ENCODE measurements around the gene CDO1. TPM values are rescaled to one million over a fixed set of nuclear protein-coding genes. Genes with fewer than 3 reads are reported as not detected.

CDO1 gene
- under 1 TPM; 0.28 to 0.50 TPM for total RNA-seq

- Mint-ChIP-seq H3K27ac (no peak within 1 kb of the TSS), H3K4me1 (peaks cover 36% of the 10 kb centered on the region), H3K4me3 (peak within 1 kb of the TSS; percentile 59), H3K27me3 (peaks cover 82% of the 10 kb centered on the region), H3K36me3 (ENCODE audit: low read depth) (no peaks in the 10 kb centered on the region), H3K9me3 (no peaks in the 10 kb centered on the region)
- CTCF ChIA-PET, result interaction anchor here (0.9 to 1.1 kb wide), 2 partner anchors 11 to 181 kb away, joined by 3 read pairs; no protein-coding TSS in a partner anchor
- peak; percentile 31 for DNase-seq
- POLR2A ChIA-PET, result interaction anchor here (0.8 kb wide), 1 partner anchor 23 kb away, joined by 3 read pairs; no protein-coding TSS in a partner anchor
These were observed at the start of gene CDO1 for GRCh38 chr5:115816226-115817081. Gene CDO1 (minus strand): TSS chr5:115816659. CDS start chr5:115816397, 262 bp downstream.

DNA sequence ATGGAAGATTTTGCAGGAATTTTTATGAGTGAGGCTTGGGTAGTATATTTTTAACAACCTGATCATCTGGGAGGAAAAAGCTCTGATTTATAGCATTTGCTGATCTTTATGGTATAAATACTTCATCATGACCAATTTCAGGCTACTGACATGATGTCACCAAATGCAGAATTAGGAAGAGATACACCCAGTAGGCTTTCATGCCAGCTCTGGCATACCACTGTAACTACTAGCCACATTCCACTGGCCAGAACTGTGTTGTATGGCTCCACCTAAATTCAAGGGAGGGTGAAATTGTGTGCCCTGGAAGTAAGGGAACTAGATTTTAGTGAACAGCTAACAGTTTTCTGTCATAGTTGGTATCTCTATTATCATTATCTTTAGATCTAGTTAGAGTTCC is 42.9 kb upstream of the CDO1 start:
- ChIA-PET CTCF (no interaction called here), POLR2A (interaction anchor here (0.9 kb wide), 1 partner anchor 20 kb away, joined by 3 read pairs; no protein-coding TSS in a partner anchor)
- peaks cover 3% of the 10 kb centered on the region for H3K36me3 Mint-ChIP-seq (ENCODE audit: low read depth)
- no peak overlapping the region for H3K27ac Mint-ChIP-seq
- H3K4me1 Mint-ChIP-seq, result peaks cover 13% of the 10 kb centered on the region
- H3K4me3 Mint-ChIP-seq, result no peak overlapping the region
- no peaks in the 10 kb centered on the region for H3K27me3 Mint-ChIP-seq
- H3K9me3 Mint-ChIP-seq, result peaks cover 5% of the 10 kb centered on the region
- DNase-seq, result no peak

DNA sequence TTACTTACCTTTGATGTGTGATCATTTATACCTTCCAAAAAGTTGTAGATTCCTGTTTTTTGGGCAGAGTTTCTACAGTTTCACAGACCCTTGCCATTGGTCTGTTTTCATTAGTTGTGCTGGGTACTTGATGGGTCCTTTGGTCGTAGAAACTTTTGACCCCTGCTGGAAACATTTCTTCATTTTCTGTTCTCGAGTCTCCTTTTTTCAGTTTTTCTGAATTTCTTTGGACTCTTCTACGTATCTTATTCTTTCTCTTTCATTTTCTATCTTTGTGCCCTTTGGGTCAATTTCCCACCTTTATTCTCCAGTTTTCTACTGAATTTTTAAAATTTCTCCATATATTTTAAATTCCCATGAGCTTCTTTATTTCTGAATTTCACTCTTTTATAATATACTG is 41.9 kb upstream of the CDO1 start:
- CTCF ChIA-PET, result no interaction called here
- peaks cover 13% of the 10 kb centered on the region for H3K4me1 Mint-ChIP-seq
- H3K27ac Mint-ChIP-seq, result no peak overlapping the region
- H3K36me3 Mint-ChIP-seq (ENCODE audit: low read depth), result peaks cover 11% of the 10 kb centered on the region
- POLR2A ChIA-PET, result no interaction called here
- peak overlapping the region; percentile 21 for H3K4me3 Mint-ChIP-seq
- no peaks in the 10 kb centered on the region for H3K27me3 Mint-ChIP-seq
- H3K9me3 Mint-ChIP-seq, result peaks cover 13% of the 10 kb centered on the region
- DNase-seq, result no peak

GRCh38 chr5:115857626-115858349 is 41.3 kb upstream of the CDO1 start:
- Mint-ChIP-seq H3K4me1 (peaks cover 13% of the 10 kb centered on the region), H3K27me3 (no peaks in the 10 kb centered on the region), H3K27ac (no peak overlapping the region), H3K36me3 (ENCODE audit: low read depth) (peaks cover 15% of the 10 kb centered on the region), H3K4me3 (no peak overlapping the region), H3K9me3 (peaks cover 17% of the 10 kb centered on the region)
- POLR2A ChIA-PET, result no interaction called here
- no peak for DNase-seq
- CTCF ChIA-PET, result no interaction called here

- no peak for DNase-seq
- Mint-ChIP-seq H3K9me3 (peaks cover 14% of the 10 kb centered on the region), H3K27ac (no peak overlapping the region), H3K27me3 (no peaks in the 10 kb centered on the region), H3K4me1 (peaks cover 13% of the 10 kb centered on the region), H3K36me3 (ENCODE audit: low read depth) (peaks cover 15% of the 10 kb centered on the region), H3K4me3 (no peak overlapping the region)
- ChIA-PET POLR2A (no interaction called here), CTCF (no interaction called here)
These were observed 40.6 kb upstream of the CDO1 start for GRCh38 chr5:115857057-115857479.

- Mint-ChIP-seq H3K9me3 (peaks cover 12% of the 10 kb centered on the region), H3K27ac (no peak overlapping the region), H3K4me1 (peaks cover 13% of the 10 kb centered on the region), H3K36me3 (ENCODE audit: low read depth) (peaks cover 12% of the 10 kb centered on the region), H3K27me3 (no peaks in the 10 kb centered on the region), H3K4me3 (no peak overlapping the region)
- ChIA-PET CTCF (interaction anchor here (1.1 kb wide), 1 partner anchor 10 kb away, joined by 3 read pairs; no protein-coding TSS in a partner anchor), POLR2A (interaction anchor here (1.0 kb wide), 1 partner anchor 13 kb away, joined by 4 read pairs; no protein-coding TSS in a partner anchor)
- DNase-seq, result no peak
These were observed 39.5 kb upstream of the CDO1 start for GRCh38 chr5:115855959-115856358.

DNA sequence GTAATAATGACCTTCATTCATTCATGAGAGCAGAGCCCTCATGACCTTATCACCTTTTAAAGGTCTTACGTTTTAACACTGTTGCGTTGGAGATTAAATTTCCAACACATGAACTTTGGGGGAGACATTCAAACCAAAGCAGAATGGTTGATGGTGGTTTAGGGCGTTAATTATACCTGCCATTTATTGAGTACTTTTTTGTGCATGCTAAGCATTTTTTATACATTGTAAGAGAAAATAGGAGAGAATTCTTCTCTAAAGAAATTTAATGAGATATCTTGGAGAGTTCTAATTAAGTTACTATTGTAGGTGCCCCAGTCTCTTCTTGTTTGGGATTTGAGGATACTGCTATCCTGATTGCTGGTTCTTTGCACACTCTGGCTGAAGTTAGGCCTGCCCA is 37.7 kb upstream of the CDO1 start:
- Mint-ChIP-seq H3K27ac (no peak overlapping the region), H3K27me3 (no peaks in the 10 kb centered on the region), H3K4me3 (no peak overlapping the region), H3K36me3 (ENCODE audit: low read depth) (peaks cover 12% of the 10 kb centered on the region), H3K9me3 (peaks cover 12% of the 10 kb centered on the region), H3K4me1 (peaks cover 13% of the 10 kb centered on the region)
- no peak for DNase-seq
- ChIA-PET CTCF (no interaction called here), POLR2A (no interaction called here)

- no peaks in the 10 kb centered on the region for H3K4me1 Mint-ChIP-seq
- POLR2A ChIA-PET, result interaction anchor here (2.1 kb wide), 1 partner anchor 10 kb away, joined by 8 read pairs; the partner anchor contains the start of genes AP3S1 and ATG12
- DNase-seq, result no peak
- H3K27me3 Mint-ChIP-seq, result no peaks in the 10 kb centered on the region
- H3K36me3 Mint-ChIP-seq (ENCODE audit: low read depth), result peaks cover 12% of the 10 kb centered on the region
- CTCF ChIA-PET, result no interaction called here
- peaks cover 12% of the 10 kb centered on the region for H3K9me3 Mint-ChIP-seq
- H3K4me3 Mint-ChIP-seq, result no peak overlapping the region
- H3K27ac Mint-ChIP-seq, result no peak overlapping the region
These were observed 34.4 kb upstream of the CDO1 start for GRCh38 chr5:115850744-115851416.

DNA sequence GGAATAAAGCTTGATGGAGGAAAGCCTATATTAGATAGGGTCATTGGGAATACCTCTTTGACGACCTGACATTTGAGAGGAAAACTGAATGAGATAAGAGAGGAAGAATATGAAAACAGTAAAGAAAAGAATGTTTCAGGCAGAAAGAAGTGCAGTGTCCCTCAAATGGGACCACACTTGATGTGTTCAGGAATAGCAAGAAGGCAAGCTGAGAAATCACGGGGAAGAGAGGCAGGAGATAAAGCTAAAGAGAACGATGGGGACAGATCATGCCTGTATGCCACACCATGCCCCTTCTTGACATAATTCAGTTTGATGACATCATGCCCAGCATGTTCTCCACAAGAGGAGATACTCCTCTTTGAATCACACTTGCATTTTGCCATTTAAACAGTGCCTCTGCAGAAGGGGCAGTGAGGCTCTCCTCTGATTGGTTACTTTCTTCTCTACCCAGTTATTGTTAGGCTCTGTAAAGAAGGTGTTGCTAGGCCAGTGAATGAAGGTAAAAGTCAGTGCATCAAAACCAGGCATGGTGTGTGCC is 32.9 kb upstream of the CDO1 start:
- Mint-ChIP-seq H3K36me3 (ENCODE audit: low read depth) (peaks cover 12% of the 10 kb centered on the region), H3K9me3 (peaks cover 12% of the 10 kb centered on the region), H3K4me3 (no peak overlapping the region), H3K27me3 (no peaks in the 10 kb centered on the region), H3K4me1 (peaks cover 8% of the 10 kb centered on the region), H3K27ac (no peak overlapping the region)
- POLR2A ChIA-PET, result no interaction called here
- DNase-seq, result no peak
- CTCF ChIA-PET, result interaction anchor here (0.6 kb wide), 1 partner anchor 12 kb away, joined by 3 read pairs; no protein-coding TSS in a partner anchor

GRCh38 chr5:115847290-115847689 is 30.8 kb upstream of the CDO1 start:
- Mint-ChIP-seq H3K36me3 (ENCODE audit: low read depth) (no peaks in the 10 kb centered on the region), H3K27me3 (no peaks in the 10 kb centered on the region), H3K27ac (no peak overlapping the region), H3K9me3 (no peaks in the 10 kb centered on the region), H3K4me1 (peaks cover 25% of the 10 kb centered on the region), H3K4me3 (no peak overlapping the region)
- ChIA-PET CTCF (no interaction called here), POLR2A (no interaction called here)
- no peak for DNase-seq

- H3K36me3 Mint-ChIP-seq (ENCODE audit: low read depth), result peaks cover 6% of the 10 kb centered on the region
- H3K4me3 Mint-ChIP-seq, result no peak overlapping the region
These were observed 27.9 kb upstream of the CDO1 start for GRCh38 chr5:115844321-115844817.

DNA sequence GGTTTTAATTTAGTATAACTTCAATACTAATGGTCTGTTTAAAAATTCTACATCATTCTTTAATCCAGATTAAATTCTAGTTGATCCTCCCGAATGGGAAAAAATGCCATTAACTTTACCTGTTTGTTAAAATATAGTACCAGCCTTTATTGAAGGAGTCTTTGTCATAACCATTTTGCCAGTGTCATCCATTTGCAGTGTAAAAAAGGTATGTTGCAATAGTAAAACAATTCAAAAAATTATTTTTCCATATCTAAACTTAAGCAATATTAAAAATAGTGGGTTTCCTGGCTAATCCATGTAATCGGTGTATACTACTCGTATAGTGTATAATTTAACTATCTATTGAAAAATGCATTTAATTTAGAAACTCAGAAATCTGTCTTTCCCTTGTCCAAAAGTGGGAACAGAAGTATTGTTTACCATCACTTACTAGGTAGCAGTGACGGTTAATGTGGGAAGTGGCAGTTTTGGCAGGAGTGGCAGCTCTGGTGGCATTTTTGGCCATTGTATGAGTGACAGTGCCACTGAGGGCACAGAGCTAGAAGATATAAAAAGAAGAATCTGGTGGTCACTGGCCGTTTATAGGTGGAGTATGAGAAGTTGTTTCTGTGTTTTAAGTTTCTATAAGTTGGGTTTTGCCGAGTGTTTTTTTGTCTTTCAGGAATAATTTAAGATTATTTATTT is 27.1 kb upstream of the CDO1 start:
- CTCF ChIA-PET, result interaction anchor here (1.2 kb wide), 2 partner anchors 209 to 219 kb away, joined by 4 to 6 read pairs; partner anchors contain the start of gene TMED7

More at GRCh38 chr5:115844321-115844817, 27.9 kb upstream of the CDO1 start:
- no peak for DNase-seq
- ChIA-PET POLR2A (interaction anchor here (1.6 kb wide), 1 partner anchor 301 kb away, joined by 5 read pairs; no protein-coding TSS in a partner anchor), CTCF (interaction anchor here (1.1 kb wide), 1 partner anchor 17 kb away, joined by 3 read pairs; no protein-coding TSS in a partner anchor)
- Mint-ChIP-seq H3K4me1 (peaks cover 40% of the 10 kb centered on the region), H3K27me3 (no peaks in the 10 kb centered on the region), H3K9me3 (no peaks in the 10 kb centered on the region), H3K27ac (no peak overlapping the region)

More for the DNA sequence above, 27.1 kb upstream of the CDO1 start:
- POLR2A ChIA-PET, result interaction anchor here (1.1 to 1.6 kb wide), 5 partner anchors 9 to 300 kb away, joined by 4 to 8 read pairs (median 5); partner anchors contain the start of gene TMED7
- Mint-ChIP-seq H3K36me3 (ENCODE audit: low read depth) (peaks cover 6% of the 10 kb centered on the region), H3K27me3 (no peaks in the 10 kb centered on the region), H3K9me3 (no peaks in the 10 kb centered on the region), H3K4me3 (peak overlapping the region; percentile 88), H3K4me1 (peaks cover 48% of the 10 kb centered on the region), H3K27ac (no peak overlapping the region)
- no peak for DNase-seq

All from activated CD4-positive, alpha-beta memory T cell treated with anti-CD3 and anti-CD28 coated beads, Interleukin-2, amount 10 ng/mL, durations not matched to agents 7 days and 5 days (primary cell).